ENCODE results near the gene KNDC1. TPM values are rescaled to one million over a fixed set of nuclear protein-coding genes. Genes with fewer than 3 reads are reported as not detected.

KNDC1 gene
- total RNA-seq, 1 donor from 2014 or later = 0.06 TPM

- H3K4me3 ChIP-seq (ENCODE audit: low read depth, low read length) = no peak overlapping the region
- no peak for TF ChIP-seq CTCF (conservative IDR thresholded peaks at IDR 0.05; ENCODE audit: low read depth, low read length)
These were observed 18.5 kb downstream of the KNDC1 start for GRCh38 chr10:133178357-133179127.

GRCh38 chr10:133179128-133179520 is 19.1 kb downstream of the KNDC1 start:
- H3K4me3 ChIP-seq (ENCODE audit: low read depth, low read length) = no peak overlapping the region
- DNase-seq (ENCODE audit: low read depth) = no peak
- TF ChIP-seq CTCF (conservative IDR thresholded peaks at IDR 0.05; ENCODE audit: low read depth, low read length) = no peak

More at GRCh38 chr10:133178357-133179127, 18.5 kb downstream of the KNDC1 start:
- no peak for DNase-seq (ENCODE audit: low read depth)

DNA sequence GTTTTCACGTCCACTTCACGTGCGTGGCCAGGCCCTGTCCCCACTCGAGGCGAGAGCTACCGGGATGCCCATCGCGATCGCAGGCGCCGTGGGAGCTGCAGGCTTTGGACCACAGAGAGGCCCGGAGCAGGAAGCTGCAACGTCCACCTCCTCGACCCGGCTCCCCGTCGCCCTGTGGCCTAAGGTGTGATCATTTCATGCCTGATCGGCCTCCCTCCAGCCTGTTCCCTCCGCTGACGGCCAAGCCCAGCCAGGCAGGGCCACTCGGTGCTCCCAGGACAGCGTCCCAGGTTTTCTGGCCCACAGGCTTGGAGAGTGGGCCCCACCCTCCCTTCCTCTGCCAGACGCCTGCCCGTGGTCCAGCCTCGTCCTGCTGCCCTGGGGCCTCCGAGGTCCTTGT is 19.6 kb downstream of the KNDC1 start:
- no peak overlapping the region for H3K4me3 ChIP-seq (ENCODE audit: low read depth, low read length)
- no peak for TF ChIP-seq CTCF (conservative IDR thresholded peaks at IDR 0.05; ENCODE audit: low read depth, low read length)
- DNase-seq (ENCODE audit: low read depth) = no peak

- no peak overlapping the region for H3K4me3 ChIP-seq (ENCODE audit: low read depth, low read length)
- TF ChIP-seq CTCF (conservative IDR thresholded peaks at IDR 0.05; ENCODE audit: low read depth, low read length) = no peak
- no peak for DNase-seq (ENCODE audit: low read depth)
These were observed 20.4 kb downstream of the KNDC1 start for GRCh38 chr10:133180192-133180964.

DNA sequence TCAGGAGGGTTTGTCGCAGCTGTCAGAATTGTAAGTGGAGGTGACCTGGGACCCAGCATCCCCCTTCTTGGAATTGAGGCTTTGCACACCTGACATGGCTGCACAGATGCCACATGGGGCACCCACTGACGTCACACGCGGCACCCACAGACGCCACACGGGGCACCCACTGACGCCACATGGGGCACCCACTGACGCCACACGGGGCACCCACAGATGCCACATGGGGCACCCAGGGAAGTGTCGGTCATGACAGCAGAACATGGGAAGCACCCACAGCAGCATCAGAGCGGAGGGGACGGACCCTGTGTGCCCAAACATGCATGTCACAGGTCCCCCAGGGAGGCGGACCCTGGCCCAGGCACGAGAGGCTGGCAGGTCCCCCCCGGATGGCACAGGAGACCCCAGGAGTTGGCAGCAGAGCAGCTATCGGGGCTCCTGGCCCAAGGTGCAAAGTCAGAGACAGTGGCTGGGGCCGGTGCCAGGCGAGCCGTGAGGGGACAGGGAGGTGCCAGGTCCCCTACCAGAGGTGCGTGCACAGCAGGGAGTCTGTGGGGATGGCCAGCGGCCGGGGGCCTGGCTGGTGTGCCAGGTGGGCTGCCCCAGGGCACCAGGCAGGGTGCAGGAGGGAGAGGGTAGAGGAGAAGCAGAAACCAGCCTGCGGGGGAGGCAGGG is 21.1 kb downstream of the KNDC1 start:
- no peak overlapping the region for H3K4me3 ChIP-seq (ENCODE audit: low read depth, low read length)
- TF ChIP-seq CTCF (conservative IDR thresholded peaks at IDR 0.05; ENCODE audit: low read depth, low read length) = no peak
- no peak for DNase-seq (ENCODE audit: low read depth)

GRCh38 chr10:133182190-133182589 is 22.2 kb downstream of the KNDC1 start:
- H3K4me3 ChIP-seq (ENCODE audit: low read depth, low read length) = no peak overlapping the region
- DNase-seq (ENCODE audit: low read depth) = no peak
- no peak for TF ChIP-seq CTCF (conservative IDR thresholded peaks at IDR 0.05; ENCODE audit: low read depth, low read length)

Measured in epithelial cell of proximal tubule (primary cell).